Activated CD8-positive, alpha-beta memory T cell treated with anti-CD3 and anti-CD28 coated beads for 36 hours (primary cell): ENCODE data around the gene CCDC134. TPM values are rescaled to one million over a fixed set of nuclear protein-coding genes. Genes with fewer than 3 reads are reported as not detected.

ENCODE experiments used
- CTCF ChIA-PET: fragments of 350-600 bp; sonication (Branson Sonifier 250); formaldehyde crosslinking; loops from one replicate; lab custom pipeline; 2021; ENCODE audit warnings: antibody characterized with exemption; lab: Charles Lee
- POLR2A ChIA-PET: fragments of 350-600 bp; sonication (Branson Sonifier 250); formaldehyde crosslinking; loops from one replicate; lab custom pipeline; 2021; ENCODE audit warnings: antibody characterized with exemption; lab: Charles Lee
- total RNA-seq, 2 experiments: library from RNA; stranded (reverse); gene quantifications; one replicate each; pipeline ENCODE4 v1.2.3, GENCODE V29; 2021

The CCDC134 gene
- total RNA-seq, 2 experiments from 2014 or later, result 16.3 to 17.2 TPM

DNA sequence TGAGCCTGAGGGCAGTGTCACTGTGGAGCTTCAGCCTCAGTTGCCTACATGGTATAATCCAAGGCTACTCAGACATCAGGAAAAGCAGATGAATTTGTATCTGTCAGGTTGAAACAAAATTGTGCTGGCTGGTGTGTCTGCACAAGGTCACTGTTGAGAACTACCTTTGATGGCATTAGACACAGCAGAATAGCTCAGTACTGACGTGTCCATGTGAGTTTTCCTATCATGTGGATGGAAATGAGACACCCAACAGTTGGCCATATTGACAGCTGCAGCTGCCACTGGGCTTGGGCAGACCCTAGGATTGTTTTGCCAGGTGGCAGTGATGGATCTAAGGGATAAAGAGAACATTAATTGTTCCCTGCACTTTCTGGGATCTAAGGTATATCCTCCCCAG, 15.8 kb downstream of the CCDC134 start:
- ChIA-PET CTCF (no interaction called here), POLR2A (interaction anchor here (0.7 kb wide), 1 partner anchor 17 kb away, joined by 3 read pairs; no protein-coding TSS in a partner anchor)

- CTCF ChIA-PET, result no interaction called here
Observed at GRCh38 chr22:41816871-41817270, 16.4 kb downstream of the CCDC134 start.

DNA sequence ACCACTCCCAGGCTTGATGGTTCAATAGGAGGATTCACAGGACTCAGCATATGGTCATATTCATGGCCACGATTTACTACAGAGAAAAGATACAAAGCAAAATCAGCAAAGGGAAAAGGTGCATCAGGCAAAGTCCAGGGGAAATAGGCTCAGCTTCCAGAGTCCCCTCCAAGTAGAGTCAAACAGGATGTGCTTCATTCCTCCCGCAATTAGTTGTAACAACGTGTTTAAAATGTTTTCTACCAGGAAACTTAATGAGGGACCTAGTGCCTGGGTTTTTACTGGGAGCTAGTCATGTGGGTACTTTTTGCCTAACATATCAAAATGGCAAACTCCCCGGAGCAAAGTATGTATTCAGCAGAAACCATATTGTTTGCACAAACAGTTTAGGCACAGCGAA, 17.5 kb downstream of the CCDC134 start:
- POLR2A ChIA-PET, result interaction anchor here (0.8 kb wide), 1 partner anchor 17 kb away, joined by 3 read pairs; no protein-coding TSS in a partner anchor
- CTCF ChIA-PET, result interaction anchor here (0.6 kb wide), 1 partner anchor 160 kb away, joined by 3 read pairs; no protein-coding TSS in a partner anchor

More at GRCh38 chr22:41816871-41817270, 16.4 kb downstream of the CCDC134 start:
- POLR2A ChIA-PET, result no interaction called here

DNA sequence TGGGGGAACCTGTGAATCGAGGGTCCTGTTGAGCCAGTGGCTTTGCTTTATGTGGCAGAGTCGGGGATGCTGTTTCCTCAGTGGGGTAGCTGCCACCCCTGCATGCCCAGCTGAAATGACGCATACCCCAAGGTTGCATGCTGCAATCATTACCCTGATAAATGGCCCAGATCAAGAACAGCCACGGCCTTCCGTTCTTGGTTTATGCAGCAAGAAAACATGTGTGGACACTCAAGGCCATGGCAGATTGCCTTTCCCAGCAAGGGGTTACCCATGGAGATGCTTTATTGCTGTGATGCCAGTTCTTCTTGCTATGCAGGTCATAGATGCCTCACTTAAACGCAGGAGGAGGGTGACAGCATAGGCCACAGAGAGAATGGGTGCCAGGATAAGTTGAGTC, 18.1 kb downstream of the CCDC134 start:
- CTCF ChIA-PET, result no interaction called here
- POLR2A ChIA-PET, result interaction anchor here (0.8 kb wide), 1 partner anchor 18 kb away, joined by 3 read pairs; no protein-coding TSS in a partner anchor

GRCh38 chr22:41819257-41819656, 18.8 kb downstream of the CCDC134 start:
- POLR2A ChIA-PET, result no interaction called here
- CTCF ChIA-PET, result no interaction called here

DNA sequence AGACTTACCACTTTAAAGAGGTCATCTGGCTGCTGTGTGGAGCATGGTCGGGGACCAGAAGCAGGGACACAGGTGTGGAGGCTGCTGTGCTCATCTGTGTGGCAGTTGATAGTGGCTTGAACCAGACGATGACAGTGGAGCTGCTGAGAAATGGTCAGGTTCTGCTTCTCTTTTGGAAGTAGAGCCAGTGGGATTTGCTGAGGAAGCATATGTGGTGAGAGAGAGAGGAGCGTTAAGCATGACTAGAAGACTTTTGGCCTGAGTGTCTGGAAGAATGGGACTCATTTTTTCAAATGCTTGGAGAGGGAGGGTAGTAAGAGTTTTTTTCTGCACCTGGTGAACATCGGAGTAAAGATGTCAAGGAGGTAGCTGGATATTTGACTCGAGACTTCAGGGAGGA, 20.0 kb downstream of the CCDC134 start:
- POLR2A ChIA-PET, result no interaction called here
- CTCF ChIA-PET, result interaction anchor here (0.6 to 1.4 kb wide), 2 partner anchors 37 to 123 kb away, joined by 4 to 6 read pairs; no protein-coding TSS in a partner anchor

- ChIA-PET POLR2A (interaction anchor here (0.9 to 1.5 kb wide), 2 partner anchors 21 to 119 kb away, joined by 3 to 6 read pairs; partner anchors contain the start of gene CCDC134), CTCF (interaction anchor here (0.6 to 2.1 kb wide), 8 partner anchors 10 to 135 kb away, joined by 3 to 11 read pairs (median 4); no protein-coding TSS in a partner anchor)
Observed at GRCh38 chr22:41821471-41822316, 21.2 kb downstream of the CCDC134 start.

- ChIA-PET CTCF (interaction anchor here (0.6 to 2.1 kb wide), 12 partner anchors 9 to 134 kb away, joined by 3 to 11 read pairs (median 4); partner anchors contain the start of gene CCDC134), POLR2A (interaction anchor here (0.9 to 1.5 kb wide), 2 partner anchors 22 to 118 kb away, joined by 3 to 6 read pairs; partner anchors contain the start of gene CCDC134)
Observed at GRCh38 chr22:41822317-41823057, 22.0 kb downstream of the CCDC134 start.

- ChIA-PET CTCF (no interaction called here), POLR2A (interaction anchor here (0.5 kb wide), 1 partner anchor 38 kb away, joined by 5 read pairs; no protein-coding TSS in a partner anchor)
Observed at GRCh38 chr22:41823797-41824196, 23.3 kb downstream of the CCDC134 start.

GRCh38 chr22:41825376-41825775, 24.9 kb downstream of the CCDC134 start:
- ChIA-PET CTCF (interaction anchor here (0.7 to 1.9 kb wide), 2 partner anchors 116 to 158 kb away, joined by 3 to 5 read pairs; no protein-coding TSS in a partner anchor), POLR2A (interaction anchor here (1.3 kb wide), 1 partner anchor 121 kb away, joined by 3 read pairs; the partner anchor contains the start of gene CENPM)

GRCh38 chr22:41826021-41826420, 25.5 kb downstream of the CCDC134 start:
- ChIA-PET POLR2A (interaction anchor here (0.8 to 2.1 kb wide), 3 partner anchors 25 to 121 kb away, joined by 3 to 6 read pairs (median 3); partner anchors contain the start of genes CCDC134 and CENPM), CTCF (interaction anchor here (0.7 to 1.9 kb wide), 4 partner anchors 42 to 159 kb away, joined by 3 to 5 read pairs (median 3); partner anchors contain the start of gene TNFRSF13C)

DNA sequence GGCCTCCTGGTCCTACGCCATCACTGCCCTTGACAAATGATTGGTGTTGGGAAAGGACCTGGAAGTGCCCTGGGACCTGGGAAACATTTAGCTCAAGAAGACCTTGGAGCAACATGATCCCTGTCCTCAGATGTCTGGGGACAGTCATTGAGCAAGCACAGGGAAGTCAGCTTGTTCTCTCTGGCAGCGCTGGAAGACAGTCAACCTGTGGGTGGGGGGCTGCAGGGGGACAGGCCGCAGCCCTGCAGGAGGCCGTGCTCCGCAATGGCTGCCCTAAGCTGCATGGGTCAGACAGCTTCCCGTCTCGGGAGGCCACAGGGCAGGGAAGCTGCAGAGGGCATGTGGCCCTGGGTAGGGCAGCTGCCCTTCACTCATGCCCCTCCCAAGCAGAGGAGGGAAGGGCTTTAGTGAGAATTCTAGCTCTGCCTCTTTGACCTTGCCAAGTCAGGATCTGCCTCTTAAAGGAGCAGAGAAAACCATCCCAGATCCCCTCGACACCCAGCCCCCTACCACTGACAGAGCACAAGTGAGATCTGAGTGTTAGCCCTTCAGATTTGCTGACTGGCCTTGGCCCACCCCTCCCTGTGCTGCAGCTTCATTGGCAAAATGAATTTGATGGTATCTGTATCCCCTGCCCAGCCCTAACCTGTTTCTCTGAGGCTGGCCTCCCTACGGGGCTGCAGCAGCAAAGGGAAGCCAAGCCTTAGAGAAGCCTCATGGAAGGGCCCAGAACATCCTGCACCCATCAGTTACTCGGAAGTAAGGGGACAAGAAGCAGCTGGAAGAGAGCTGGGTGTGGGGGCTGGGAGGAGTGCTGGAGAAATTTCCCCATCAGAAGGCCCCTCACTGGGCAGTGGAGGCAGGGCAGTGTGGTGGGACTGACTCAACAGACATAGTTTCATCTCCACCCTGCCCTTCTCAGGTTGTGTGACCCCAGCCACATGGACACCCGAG, 26.2 kb downstream of the CCDC134 start:
- ChIA-PET CTCF (interaction anchor here (0.6 to 1.9 kb wide), 4 partner anchors 33 to 115 kb away, joined by 3 to 5 read pairs (median 3); partner anchors contain the start of gene TNFRSF13C), POLR2A (interaction anchor here (0.8 to 2.1 kb wide), 3 partner anchors 26 to 120 kb away, joined by 3 to 6 read pairs (median 3); partner anchors contain the start of genes CCDC134 and CENPM)

DNA sequence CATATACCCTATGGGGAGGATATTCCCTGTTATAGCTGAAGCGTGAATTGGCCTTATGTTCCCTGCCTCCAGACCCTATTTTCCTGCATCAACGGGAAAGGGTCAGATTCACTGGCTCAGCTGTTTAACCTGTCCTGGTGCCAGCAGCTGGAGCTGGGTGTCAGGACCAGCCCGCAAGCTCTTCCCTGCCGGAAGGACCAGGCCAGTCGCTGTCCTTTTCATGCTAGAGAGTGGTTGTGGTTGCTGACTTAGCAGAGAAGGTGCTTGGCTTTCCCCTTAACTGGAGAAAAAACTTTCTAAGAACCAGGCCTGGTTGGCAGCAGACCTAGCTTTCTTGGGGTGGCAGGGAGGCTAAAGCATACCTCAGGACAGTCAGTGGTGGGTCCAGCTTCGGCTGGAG, 27.2 kb downstream of the CCDC134 start:
- POLR2A ChIA-PET, result interaction anchor here (2.1 kb wide), 1 partner anchor 27 kb away, joined by 6 read pairs; the partner anchor contains the start of gene CCDC134

GRCh38 chr22:41828516-41828915, 28.0 kb downstream of the CCDC134 start:
- ChIA-PET POLR2A (no interaction called here), CTCF (interaction anchor here (2.2 kb wide), 1 partner anchor 98 kb away, joined by 6 read pairs; the partner anchor contains the start of gene TNFRSF13C)

More for the DNA sequence above, 27.2 kb downstream of the CCDC134 start:
- CTCF ChIA-PET, result interaction anchor here (0.6 to 2.2 kb wide), 2 partner anchors 32 to 99 kb away, joined by 3 to 6 read pairs; partner anchors contain the start of gene TNFRSF13C

- CTCF ChIA-PET, result interaction anchor here (1.3 to 1.4 kb wide), 2 partner anchors 33 to 111 kb away, joined by 4 read pairs; no protein-coding TSS in a partner anchor
- POLR2A ChIA-PET, result no interaction called here
Observed at GRCh38 chr22:41830174-41830573, 29.7 kb downstream of the CCDC134 start.

DNA sequence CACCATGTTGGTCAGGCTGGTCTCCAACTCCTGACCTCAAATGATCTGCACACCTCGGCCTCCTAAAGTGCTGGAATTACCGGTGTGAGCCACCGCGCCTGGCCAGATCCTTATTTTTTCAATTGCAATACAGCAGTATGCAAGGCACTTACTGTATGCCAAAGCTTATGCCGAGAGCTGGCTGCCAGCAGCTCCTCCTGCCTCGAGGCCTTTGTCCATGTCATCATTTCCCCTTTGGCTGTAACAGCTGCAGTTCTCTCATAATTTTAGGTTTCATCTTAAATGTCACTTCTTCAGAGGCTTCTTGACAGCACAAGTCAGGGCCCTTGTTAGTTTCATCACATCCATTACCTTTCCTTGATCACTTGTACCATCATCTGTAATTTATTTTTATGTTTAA, 30.9 kb downstream of the CCDC134 start:
- CTCF ChIA-PET, result interaction anchor here (0.6 to 5.1 kb wide), 6 partner anchors 9 to 109 kb away, joined by 3 to 37 read pairs (median 4); no protein-coding TSS in a partner anchor
- POLR2A ChIA-PET, result interaction anchor here (0.6 to 2.3 kb wide), 3 partner anchors 31 to 110 kb away, joined by 3 to 31 read pairs (median 5); no protein-coding TSS in a partner anchor
